H1 (cell line): Measurements from ENCODE around the gene ANKS1B. TPM values are rescaled to one million over a fixed set of nuclear protein-coding genes. Genes with fewer than 3 reads are reported as not detected.

Experiments used
- CTCF ChIA-PET: fragments of 300-600 bp; sonication (Branson Sonifier 250); formaldehyde crosslinking; loops from one replicate; lab custom pipeline; 2021; ENCODE audit not compliant: partially characterized antibody; lab: Charles Lee
- POLR2A ChIA-PET: fragments of 300-600 bp; sonication (Branson Sonifier 250); formaldehyde crosslinking; loops from one replicate; lab custom pipeline; 2021; ENCODE audit warnings: inconsistent platforms; ENCODE audit not compliant: partially characterized antibody; lab: Charles Lee
- DNase-seq, 2 experiments: peaks; one replicate each; pipeline versions ENCODE4 v3.0.0 to v3.0.0-alpha.2; 2010 to 2022; ENCODE audit warnings: low spot score in 2 of 2, low read depth in 1 of 2, mixed read lengths in 1 of 2
- FAIRE-seq: peaks from 2 replicates; lab custom pipeline; 2011; peaks lifted over from hg19 to GRCh38; lab: Jason Lieb, UNC
- H2AFZ ChIP-seq: 2 replicates; pipeline ENCODE4 v1.8.1; 2012; ENCODE audit warnings: low read length, inconsistent platforms
- H2AK5ac ChIP-seq: 2 replicates; pipeline ENCODE4 v1.6.1; 2013; ENCODE audit warnings: low read depth, low read length
- H2BK120ac ChIP-seq: replicated peaks from 2 replicates; pipeline ENCODE3; 2013; ENCODE audit warnings: low read depth, low read length, inconsistent platforms
- H2BK12ac ChIP-seq: 2 replicates; pipeline ENCODE4 v1.6.1; 2013; ENCODE audit warnings: low read depth, low read length
- H2BK15ac ChIP-seq: 2 replicates; pipeline ENCODE4 v1.6.1; 2013; ENCODE audit warnings: low read length
- H2BK20ac ChIP-seq: 2 replicates; pipeline ENCODE4 v1.6.1; 2013; ENCODE audit warnings: low read length
- H2BK5ac ChIP-seq: 2 replicates; pipeline ENCODE4 v1.6.1; 2013; ENCODE audit warnings: low read depth, low read length
- H3K14ac ChIP-seq: 2 replicates; pipeline ENCODE4 v1.6.1; 2013; ENCODE audit warnings: inconsistent platforms; ENCODE audit not compliant: insufficient read length
- H3K18ac ChIP-seq: 2 replicates; pipeline ENCODE4 v1.6.1; 2013; ENCODE audit warnings: low read length; ENCODE audit errors: extremely low read depth
- H3K23ac ChIP-seq: 2 replicates; pipeline ENCODE4 v1.6.1; 2013; ENCODE audit warnings: inconsistent platforms; ENCODE audit not compliant: insufficient read length
- H3K23me2 ChIP-seq: 2 replicates; pipeline ENCODE4 v1.6.1; 2013; ENCODE audit warnings: low read depth, low read length
- H3K27ac ChIP-seq: 2 replicates; pipeline ENCODE4 v1.6.1; 2011; ENCODE audit warnings: low read depth, low read length, inconsistent platforms
- H3K27me3 ChIP-seq, 4 experiments: replicated peaks in 1 of 4; 1 replicate in 1 of 4; 2 replicates in 3 of 4; pipeline versions ENCODE4 v1.6.1 to v1.8.1; 2011 to 2013; ENCODE audit warnings: low read length in 3 of 4, mild to moderate bottlenecking in 3 of 4, inconsistent platforms in 2 of 4, mixed read lengths in 2 of 4, moderate library complexity in 1 of 4; ENCODE audit not compliant: control insufficient read depth in 3 of 4, insufficient read depth in 3 of 4; ENCODE audit errors: extremely low read depth in 1 of 4
- H3K36me3 ChIP-seq, 4 experiments: 2 replicates each; pipeline versions ENCODE4 v1.6.1 to v1.8.1; 2011 to 2013; ENCODE audit warnings: mild to moderate bottlenecking in 4 of 4, low read length in 3 of 4, moderate library complexity in 2 of 4, control low read depth in 1 of 4, inconsistent platforms in 1 of 4; ENCODE audit not compliant: insufficient read depth in 4 of 4, control insufficient read depth in 2 of 4
- H3K4ac ChIP-seq: replicated peaks from 2 replicates; pipeline ENCODE3; 2013; ENCODE audit warnings: low read length, low read depth, mixed read lengths, inconsistent platforms; ENCODE audit not compliant: insufficient read length
- H3K4me1 ChIP-seq, 4 experiments: replicated peaks in 1 of 4; 1 replicate in 1 of 4; 2 replicates in 3 of 4; pipeline versions ENCODE4 v1.6.1 to v1.8.1; 2011 to 2013; ENCODE audit warnings: low read length in 3 of 4, inconsistent platforms in 2 of 4, mixed read lengths in 1 of 4; ENCODE audit not compliant: insufficient read depth in 4 of 4, control insufficient read depth in 3 of 4
- H3K4me2 ChIP-seq, 2 experiments: 2 replicates each; pipeline versions ENCODE4 v1.6.1 to v1.8.1; 2011 to 2013; ENCODE audit warnings: low read depth in 2 of 2, low read length in 2 of 2, control low read depth in 1 of 2, inconsistent platforms in 1 of 2, mild to moderate bottlenecking in 1 of 2; ENCODE audit not compliant: insufficient read depth in 1 of 2
- H3K4me3 ChIP-seq, 4 experiments: fragments of 200-600, 300-600 bp in 1 of 4; sonication (generic), shearing (Covaris generic), sonication (Bioruptor Twin) in 1 of 4; 2 replicates each; pipeline versions ENCODE4 v1.5.1 to v1.8.1; 2011 to 2016; ENCODE audit warnings: low read length in 4 of 4, low read depth in 3 of 4, control low read depth in 2 of 4, inconsistent platforms in 2 of 4, mild to moderate bottlenecking in 2 of 4, mixed read lengths in 1 of 4, moderate library complexity in 1 of 4; ENCODE audit not compliant: insufficient read depth in 2 of 4; ENCODE audit errors: extremely low read depth in 1 of 4
- H3K56ac ChIP-seq: replicated peaks from 2 replicates; pipeline ENCODE3; 2013; ENCODE audit warnings: low read depth, mild to moderate bottlenecking, mixed read lengths, low read length, inconsistent platforms; ENCODE audit not compliant: insufficient read length
- H3K79me1 ChIP-seq: 2 replicates; pipeline ENCODE4 v1.6.1; 2013; ENCODE audit warnings: low read depth, low read length, control low read depth
- H3K79me2 ChIP-seq, 2 experiments: 2 replicates each; pipeline versions ENCODE4 v1.6.1 to v1.8.1; 2012 to 2013; ENCODE audit warnings: low read length in 2 of 2, mild to moderate bottlenecking in 2 of 2, inconsistent platforms in 1 of 2; ENCODE audit not compliant: insufficient read depth in 2 of 2, control insufficient read depth in 1 of 2
- H3K9ac ChIP-seq, 4 experiments: replicated peaks in 1 of 4; 1 replicate in 1 of 4; 2 replicates in 3 of 4; pipeline versions ENCODE4 v1.6.1 to v1.8.1; 2011 to 2013; ENCODE audit warnings: low read depth in 3 of 4, low read length in 3 of 4, control low read depth in 2 of 4, mild to moderate bottlenecking in 2 of 4, moderate library complexity in 2 of 4, inconsistent platforms in 1 of 4; ENCODE audit errors: extremely low read depth in 1 of 4
- H3K9me3 ChIP-seq, 2 experiments: 2 replicates each; pipeline versions ENCODE4 v1.6.1 to v1.8.1; 2012 to 2013; ENCODE audit warnings: mild to moderate bottlenecking in 2 of 2, moderate library complexity in 2 of 2, control low read depth in 1 of 2, inconsistent platforms in 1 of 2, low read depth in 1 of 2, low read length in 1 of 2, mixed read lengths in 1 of 2; ENCODE audit not compliant: insufficient read depth in 2 of 2
- H4K20me1 ChIP-seq, 2 experiments: replicated peaks in 1 of 2; 2 replicates each; pipeline versions ENCODE3 to v1.8.1; 2011 to 2013; ENCODE audit warnings: inconsistent platforms in 2 of 2, low read length in 2 of 2, mild to moderate bottlenecking in 1 of 2; ENCODE audit not compliant: insufficient read depth in 2 of 2, control insufficient read depth in 1 of 2
- H4K5ac ChIP-seq: 2 replicates; pipeline ENCODE4 v1.6.1; 2013; ENCODE audit warnings: low read length, low read depth, mixed read lengths, inconsistent platforms; ENCODE audit not compliant: insufficient read length
- H4K8ac ChIP-seq: 2 replicates; pipeline ENCODE4 v1.8.0; 2013; ENCODE audit warnings: mild to moderate bottlenecking, moderate library complexity, low read length, inconsistent platforms; ENCODE audit not compliant: insufficient read depth; ENCODE audit errors: extremely low read depth
- H4K91ac ChIP-seq: replicated peaks from 2 replicates; pipeline ENCODE3; 2013; ENCODE audit warnings: low read length, mixed read lengths, inconsistent platforms; ENCODE audit not compliant: insufficient read length
- ASH2L ChIP-seq: fragments of 200-600, 300-600 bp; sonication (generic); IDR thresholded peaks from one replicate; pipeline ENCODE4 v1.7.1; 2017; ENCODE audit warnings: low read length
- FOSL1 ChIP-seq: IDR thresholded peaks from 2 replicates; pipeline ENCODE4 v1.6.1; 2011; ENCODE audit warnings: mild to moderate bottlenecking, low read depth, low read length, moderate library complexity; ENCODE audit not compliant: insufficient read depth
- NANOG ChIP-seq: IDR thresholded peaks from 2 replicates; pipeline ENCODE4 v1.6.1; 2011; ENCODE audit warnings: low read length, low read depth, mild to moderate bottlenecking, inconsistent platforms; ENCODE audit not compliant: insufficient read depth, poor library complexity, severe bottlenecking
- NRF1 ChIP-seq: IDR thresholded peaks from 2 replicates; pipeline ENCODE4 v1.6.1; 2011; ENCODE audit warnings: mild to moderate bottlenecking, low read depth, low read length, improper control_type of control experiment
- SIN3A ChIP-seq, 2 experiments: IDR thresholded peaks in 1 of 2; conservative IDR thresholded peaks in 1 of 2; 2 replicates each; pipeline ENCODE4 v1.6.1; 2011 to 2012; ENCODE audit warnings: low read length in 2 of 2, improper control_type of control experiment in 1 of 2, low read depth in 1 of 2, mild to moderate bottlenecking in 1 of 2
- SP2 ChIP-seq: IDR thresholded peaks from 2 replicates; pipeline ENCODE4 v1.6.1; 2012; ENCODE audit warnings: mild to moderate bottlenecking, low read length, inconsistent platforms
- SUZ12 ChIP-seq: fragments of 200-600 bp; sonication (generic); IDR thresholded peaks from 2 replicates; pipeline ENCODE4 v1.6.1; 2012; ENCODE audit warnings: mild to moderate bottlenecking, inconsistent platforms, low read length, moderate library complexity, mixed read lengths
- TEAD4 ChIP-seq: IDR thresholded peaks from 2 replicates; pipeline ENCODE4 v1.6.1; 2012; ENCODE audit warnings: low read depth, low read length, inconsistent platforms, mixed read lengths
- YY1 ChIP-seq: IDR thresholded peaks from 2 replicates; pipeline ENCODE4 v1.6.1; 2011; ENCODE audit warnings: low read depth, mild to moderate bottlenecking, low read length
- WGBS, 2 experiments: shearing (Covaris generic) in 1 of 2; methylation state at CpG; one replicate each; pipeline versions ENCODE4 v1.1.6 to v1.1.7; 2013 to 2015; ENCODE audit warnings: low lambda C conversion rate in 2 of 2, mixed read lengths in 2 of 2, inconsistent platforms in 1 of 2, low coverage in 1 of 2, missing lambda C conversion rate in 1 of 2; ENCODE audit not compliant: insufficient replicate concordance in 2 of 2, insufficient coverage in 1 of 2, insufficient read length in 1 of 2; ENCODE audit errors: extremely low coverage in 1 of 2, missing lambda C conversion rate in 1 of 2; 5-methylcytosine and 5-hydroxymethylcytosine counted together
- polyA plus RNA-seq, 7 experiments: library from polyadenylated mRNA; depleted of rRNA in 3 of 7; stranded (reverse) in 5 of 7; unstranded in 2 of 7; fragments of >200 nt in 5 of 7; fragments of 200-250 nt in 2 of 7; gene quantifications; 1 replicate in 5 of 7; 2 replicates in 1 of 7; 4 replicates in 1 of 7; pipeline versions ENCODE4 v1.2.1 to v1.2.3, GENCODE V29; 2011 to 2013; ENCODE audit warnings: missing spikeins in 2 of 7, mixed read lengths in 2 of 7
- total RNA-seq: library from RNA; stranded (reverse); fragmentation: NEBNext Ultra II Directional; extraction: Animal tissue kit (Norgen Biotek cat#: 25700); gene quantifications from 2 replicates; pipeline ENCODE4 v1.2.1, GENCODE V29; 2021

ANKS1B gene
- total and polyA plus RNA-seq, 2 of the 8 experiments (the other 6 are each of a cell fraction or from before 2014, with no cell fraction given), result 2.7 to 6.1 TPM

- Histone ChIP-seq H2BK5ac (no peak overlapping the region), H3K4ac (no peak overlapping the region), H3K79me1 (no peaks in the 10 kb centered on the region), H2BK15ac (no peak overlapping the region), H3K9ac (no peak overlapping the region), H2BK12ac (no peak overlapping the region), H4K8ac (no peak overlapping the region), H3K4me2 (no peak overlapping the region), H3K4me1 (no peaks in the 10 kb centered on the region), H2BK120ac (no peak overlapping the region), H4K91ac (no peak overlapping the region), H3K9me3 (no peaks in the 10 kb centered on the region), H3K36me3 (no peaks in the 10 kb centered on the region), H3K4me3 (no peak overlapping the region), H3K23ac (no peak overlapping the region), H3K27me3 (no peaks in the 10 kb centered on the region), H3K23me2 (no peaks in the 10 kb centered on the region), H4K5ac (no peak overlapping the region), H3K14ac (no peak overlapping the region), H2AK5ac (no peak overlapping the region), H3K79me2 (no peaks in the 10 kb centered on the region), H3K27ac (no peak overlapping the region), H3K56ac (no peak overlapping the region), H2AFZ (no peak overlapping the region), H4K20me1 (no peaks in the 10 kb centered on the region), H2BK20ac (no peak overlapping the region), H3K18ac (no peak overlapping the region)
- 80% methylated on average over 4 of the region's 4 CpGs; no CpG with 5 or more reads in 1 of the 2 experiments for WGBS, 2 experiments
- ChIA-PET POLR2A (no interaction called here), CTCF (interaction anchor here (3.4 to 3.5 kb wide), 2 partner anchors 12 to 22 kb away, joined by 12 to 13 read pairs; no protein-coding TSS in a partner anchor)
- FAIRE-seq (no peak), DNase-seq (no peak)
- TF ChIP-seq SUZ12, result no peak
- TF ChIP-seq ASH2L, result no peak
- TF ChIP-seq FOSL1, result no peak
- TF ChIP-seq TEAD4, result no peak
- TF ChIP-seq SIN3A (conservative IDR thresholded peaks at IDR 0.05 in 1 of 2, IDR thresholded peaks at IDR 0.05 in 1 of 2; ENCODE audit: low read depth in 1 of 2, low read length in 2 of 2), result no peak
- TF ChIP-seq SP2, result no peak
- TF ChIP-seq YY1, result no peak
- no peak for TF ChIP-seq NANOG
- no peak for TF ChIP-seq NRF1
These were observed 1221.1 kb downstream of the ANKS1B start for GRCh38 chr12:98763656-98764055.
